Smooth muscle cell (in vitro differentiated cells): ENCODE measurements around the gene SLC35F1. TPM values are rescaled to one million over a fixed set of nuclear protein-coding genes. Genes with fewer than 3 reads are reported as not detected.

ENCODE experiments used
- DNase-seq: peaks from one replicate; lab custom pipeline; 2025; ENCODE audit not compliant: unreplicated experiment; lab: John Stamatoyannopoulos, UW
- H2AFZ ChIP-seq: fragments of 200-600 bp; sonication (generic); 2 replicates; pipeline ENCODE4 v1.6.0; 2016; ENCODE audit warnings: antibody characterized with exemption, low read depth, mild to moderate bottlenecking
- H3F3A ChIP-seq: fragments of 200-600 bp; sonication (generic); 2 replicates; pipeline ENCODE4 v1.6.0; 2017; ENCODE audit warnings: antibody characterized with exemption, low read depth
- H3K27ac ChIP-seq: fragments of 200-600 bp; sonication (generic); 2 replicates; pipeline ENCODE4 v1.5.1; 2016; ENCODE audit warnings: low read depth, mild to moderate bottlenecking
- H3K27me3 ChIP-seq: fragments of 200-600 bp; sonication (generic); 2 replicates; pipeline ENCODE4 v1.6.1; 2016; ENCODE audit warnings: low read depth, mild to moderate bottlenecking
- H3K36me3 ChIP-seq: fragments of 200-600 bp; sonication (generic); 2 replicates; pipeline ENCODE4 v1.5.1; 2016; ENCODE audit warnings: low read depth
- H3K4me1 ChIP-seq: fragments of 200-600 bp; sonication (generic); 2 replicates; pipeline ENCODE4 v1.5.1; 2016; ENCODE audit warnings: low read depth
- H3K4me2 ChIP-seq: fragments of 200-600 bp; sonication (generic); 2 replicates; pipeline ENCODE4 v1.6.0; 2016; ENCODE audit warnings: mild to moderate bottlenecking
- H3K4me3 ChIP-seq: fragments of 200-600 bp; sonication (generic); 2 replicates; pipeline ENCODE4 v1.5.1; 2016; ENCODE audit warnings: mild to moderate bottlenecking
- H3K79me2 ChIP-seq: fragments of 200-600 bp; sonication (generic); 2 replicates; pipeline ENCODE4 v1.6.0; 2016; ENCODE audit warnings: low read depth, mild to moderate bottlenecking
- H3K9ac ChIP-seq: fragments of 200-600 bp; sonication (generic); 2 replicates; pipeline ENCODE4 v1.6.0; 2016; ENCODE audit warnings: low read depth
- H3K9me3 ChIP-seq: fragments of 200-600 bp; sonication (generic); replicated peaks from 2 replicates; pipeline ENCODE4 v1.5.1; 2016; ENCODE audit warnings: low read depth
- H4K20me1 ChIP-seq: fragments of 200-600 bp; sonication (generic); 2 replicates; pipeline ENCODE4 v1.6.0; 2016; ENCODE audit warnings: low read depth
- WGBS: methylation state at CpG from one replicate; pipeline ENCODE4 v1.1.7; 2016; ENCODE audit warnings: low lambda C conversion rate; 5-methylcytosine and 5-hydroxymethylcytosine counted together
- polyA plus RNA-seq: library from polyadenylated mRNA; unstranded; fragments of >200 nt; fragmentation: Nextera tagmentation; extraction: Ambion mirVana; gene quantifications from 2 replicates; pipeline ENCODE4 v1.2.1, GENCODE V29; 2016
- total RNA-seq: library from RNA; depleted of rRNA; stranded (reverse); fragments of >200 nt; gene quantifications from 2 replicates; pipeline ENCODE4 v1.2.3, GENCODE V29; 2014
- TF ChIP-seq, protein P1 (sequence below): fragments of 200-600 bp; sonication (generic); IDR thresholded peaks from 2 replicates; pipeline ENCODE4 v1.5.1; 2017; ENCODE audit warnings: borderline replicate concordance, mild to moderate bottlenecking, antibody characterized with exemption; ENCODE audit not compliant: insufficient read depth, poor library complexity, severe bottlenecking

The SLC35F1 gene
- total and polyA plus RNA-seq, 2 experiments from 2014 or later = 0.05 to 0.09 TPM

DNA sequence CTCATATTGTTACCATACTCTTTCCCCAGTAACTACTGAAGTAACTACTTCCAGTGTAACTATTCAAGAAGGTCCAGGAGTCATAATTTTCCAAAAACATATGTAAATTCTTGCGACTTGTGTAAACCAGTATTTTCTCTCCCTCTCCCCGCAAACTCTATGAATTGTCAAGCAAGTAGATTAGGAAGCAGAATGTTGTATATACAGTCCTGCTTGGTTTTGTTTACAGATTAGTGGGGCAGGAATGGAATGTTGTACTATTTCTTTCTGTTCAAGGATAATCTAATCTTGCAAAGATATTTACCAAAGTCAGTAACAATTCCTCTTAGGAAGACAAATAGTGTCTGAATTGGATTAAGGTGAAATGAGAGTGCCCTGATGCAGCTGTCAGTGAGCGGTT is 406.1 kb downstream of the SLC35F1 start:
- Histone ChIP-seq H3K27ac (no peak overlapping the region), H3K4me3 (no peak overlapping the region), H4K20me1 (no peaks in the 10 kb centered on the region), H3K9ac (no peak overlapping the region), H3K79me2 (no peaks in the 10 kb centered on the region), H3K27me3 (no peaks in the 10 kb centered on the region), H3K36me3 (no peaks in the 10 kb centered on the region), H2AFZ (no peak overlapping the region), H3K4me1 (no peaks in the 10 kb centered on the region), H3K4me2 (no peak overlapping the region), H3K9me3 (no peaks in the 10 kb centered on the region), H3F3A (no peaks in the 10 kb centered on the region)
- TF ChIP-seq, protein P1, sequence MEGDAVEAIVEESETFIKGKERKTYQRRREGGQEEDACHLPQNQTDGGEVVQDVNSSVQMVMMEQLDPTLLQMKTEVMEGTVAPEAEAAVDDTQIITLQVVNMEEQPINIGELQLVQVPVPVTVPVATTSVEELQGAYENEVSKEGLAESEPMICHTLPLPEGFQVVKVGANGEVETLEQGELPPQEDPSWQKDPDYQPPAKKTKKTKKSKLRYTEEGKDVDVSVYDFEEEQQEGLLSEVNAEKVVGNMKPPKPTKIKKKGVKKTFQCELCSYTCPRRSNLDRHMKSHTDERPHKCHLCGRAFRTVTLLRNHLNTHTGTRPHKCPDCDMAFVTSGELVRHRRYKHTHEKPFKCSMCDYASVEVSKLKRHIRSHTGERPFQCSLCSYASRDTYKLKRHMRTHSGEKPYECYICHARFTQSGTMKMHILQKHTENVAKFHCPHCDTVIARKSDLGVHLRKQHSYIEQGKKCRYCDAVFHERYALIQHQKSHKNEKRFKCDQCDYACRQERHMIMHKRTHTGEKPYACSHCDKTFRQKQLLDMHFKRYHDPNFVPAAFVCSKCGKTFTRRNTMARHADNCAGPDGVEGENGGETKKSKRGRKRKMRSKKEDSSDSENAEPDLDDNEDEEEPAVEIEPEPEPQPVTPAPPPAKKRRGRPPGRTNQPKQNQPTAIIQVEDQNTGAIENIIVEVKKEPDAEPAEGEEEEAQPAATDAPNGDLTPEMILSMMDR = no peak
- WGBS = 69% methylated on average over 3 of the region's 3 CpGs
- no peak for DNase-seq

DNA sequence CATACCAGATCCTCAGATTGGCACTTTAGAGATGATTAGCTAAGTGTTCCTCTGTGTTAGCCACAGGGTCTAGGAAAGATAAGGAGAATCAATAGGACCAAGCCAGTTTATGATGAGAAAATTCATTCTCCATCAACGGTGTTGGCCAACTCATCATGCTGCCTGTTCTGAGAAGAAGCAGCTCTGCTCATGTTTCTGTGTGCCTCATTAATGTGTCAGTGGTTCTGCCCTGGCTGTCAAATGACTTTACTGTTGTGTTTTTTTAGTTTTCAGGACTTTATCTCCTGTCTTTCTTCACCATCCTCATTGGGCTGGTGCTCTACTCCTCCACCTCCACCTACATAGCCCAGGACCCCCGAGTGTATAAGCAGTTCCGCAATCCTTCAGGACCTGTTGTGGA is 406.7 kb downstream of the SLC35F1 start:
- no peak for DNase-seq
- no peaks in the 10 kb centered on the region for H3K27me3 ChIP-seq
- no peak overlapping the region for H3K4me3 ChIP-seq
- no peak overlapping the region for H3K9ac ChIP-seq
- no peak overlapping the region for H3K4me2 ChIP-seq
- 80% methylated on average over 3 of the region's 3 CpGs for WGBS
- H3K36me3 ChIP-seq = no peaks in the 10 kb centered on the region
- H3F3A ChIP-seq = no peaks in the 10 kb centered on the region
- TF ChIP-seq, protein P1 = no peak
- H2AFZ ChIP-seq = no peak overlapping the region
- H3K4me1 ChIP-seq = no peaks in the 10 kb centered on the region
- no peaks in the 10 kb centered on the region for H3K79me2 ChIP-seq
- no peaks in the 10 kb centered on the region for H3K9me3 ChIP-seq
- no peaks in the 10 kb centered on the region for H4K20me1 ChIP-seq
- H3K27ac ChIP-seq = no peak overlapping the region

DNA sequence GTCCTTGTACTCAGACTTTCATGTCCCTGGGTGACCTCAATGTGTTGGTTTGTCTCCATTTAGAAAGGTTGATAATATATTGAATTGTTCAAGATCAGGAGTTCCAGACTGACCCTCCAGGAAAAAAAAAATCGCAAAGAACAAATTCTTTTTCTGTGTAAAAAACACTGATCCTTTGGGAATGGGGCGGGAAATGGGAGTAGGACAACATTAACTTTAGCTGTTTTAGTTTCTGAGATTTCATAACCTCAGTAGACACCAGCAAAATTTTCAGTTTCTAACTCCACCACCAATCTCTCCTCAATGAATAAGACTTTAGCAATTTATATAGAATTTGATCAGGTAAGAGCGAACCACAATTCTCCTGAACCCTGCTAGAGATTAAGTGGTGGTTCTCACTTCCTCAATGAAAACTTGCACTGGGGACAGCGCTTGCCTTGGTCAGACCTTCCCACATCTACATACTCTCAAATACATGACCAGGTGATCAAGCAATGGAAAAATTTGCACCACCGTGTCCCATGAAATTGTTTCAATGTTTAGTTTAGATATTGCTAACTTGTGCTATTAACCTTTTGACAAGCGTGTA is 409.8 kb downstream of the SLC35F1 start:
- Histone ChIP-seq H3K27me3 (no peaks in the 10 kb centered on the region), H3F3A (no peaks in the 10 kb centered on the region), H2AFZ (no peak overlapping the region), H3K9ac (no peak overlapping the region), H3K79me2 (no peaks in the 10 kb centered on the region), H4K20me1 (no peaks in the 10 kb centered on the region), H3K36me3 (no peaks in the 10 kb centered on the region), H3K4me2 (no peak overlapping the region), H3K9me3 (no peaks in the 10 kb centered on the region), H3K4me1 (peaks cover 15% of the 10 kb centered on the region), H3K4me3 (no peak overlapping the region), H3K27ac (no peak overlapping the region)
- no peak for DNase-seq
- 94% methylated on average over 6 of the region's 6 CpGs for WGBS
- TF ChIP-seq, protein P1 = no peak
